Endothelial cell (in vitro differentiated cells): ENCODE measurements around the gene SLC5A10. TPM values are rescaled to one million over a fixed set of nuclear protein-coding genes. Genes with fewer than 3 reads are reported as not detected.

Experiments used
- DNase-seq: peaks from one replicate; pipeline ENCODE4 v3.0.0; 2021; ENCODE audit warnings: low spot score
- H3K27ac Mint-ChIP-seq: one replicate; pipeline ENCODE4 v1.8.0; 2021; ENCODE audit warnings: mixed read lengths, inconsistent platforms; ENCODE audit not compliant: unreplicated experiment
- H3K27me3 Mint-ChIP-seq: one replicate; pipeline ENCODE4 v1.8.0; 2021; ENCODE audit warnings: mild to moderate bottlenecking, moderate library complexity, mixed read lengths, inconsistent platforms; ENCODE audit not compliant: unreplicated experiment
- H3K36me3 Mint-ChIP-seq: one replicate; pipeline ENCODE4 v1.8.0; 2021; ENCODE audit warnings: mild to moderate bottlenecking, low read depth, mixed read lengths, inconsistent platforms; ENCODE audit not compliant: unreplicated experiment
- H3K4me1 Mint-ChIP-seq: one replicate; pipeline ENCODE4 v1.8.0; 2021; ENCODE audit warnings: mild to moderate bottlenecking, mixed read lengths, inconsistent platforms; ENCODE audit not compliant: unreplicated experiment
- H3K4me3 Mint-ChIP-seq: one replicate; pipeline ENCODE4 v1.8.0; 2021; ENCODE audit warnings: mild to moderate bottlenecking, mixed read lengths, inconsistent platforms; ENCODE audit not compliant: unreplicated experiment
- H3K9me3 Mint-ChIP-seq: one replicate; pipeline ENCODE4 v1.8.0; 2021; ENCODE audit warnings: mixed read lengths, inconsistent platforms; ENCODE audit not compliant: unreplicated experiment
- total RNA-seq: library from RNA; stranded (reverse); fragmentation: NEBNext Ultra II Directional; extraction: Animal tissue kit (Norgen Biotek cat#: 25700); gene quantifications from one replicate; pipeline ENCODE4 v1.2.1, GENCODE V29; 2021; ENCODE audit not compliant: unreplicated experiment
- TF ChIP-seq, protein P1 (sequence below): fragments of 200-600 bp; sonication (generic); IDR thresholded peaks from one replicate; pipeline ENCODE4 v1.5.0; 2021; ENCODE audit warnings: antibody characterized with exemption; ENCODE audit not compliant: unreplicated experiment

Gene SLC5A10
- total RNA-seq, 1 donor from 2014 or later: 0.08 TPM

DNA sequence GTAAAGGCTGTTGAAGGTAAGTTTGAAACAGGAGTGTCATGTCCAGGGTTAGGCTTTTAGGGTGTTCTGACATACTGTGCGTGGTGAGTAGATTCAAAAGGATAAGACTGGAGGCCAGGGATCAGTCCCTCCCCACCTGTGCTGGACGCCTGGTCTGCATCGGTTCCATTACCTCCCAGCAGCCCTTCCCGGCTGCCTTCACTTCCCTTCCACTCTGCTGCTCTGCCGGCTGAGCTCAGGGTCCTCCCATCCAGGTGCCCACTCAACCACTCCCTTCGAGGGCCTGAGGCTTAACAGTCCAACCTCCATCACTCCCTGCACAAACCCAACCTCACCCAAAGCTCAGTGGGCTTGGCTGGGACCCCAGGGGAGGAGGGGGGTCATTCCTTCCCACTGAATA, 4.1 kb upstream of the SLC5A10 start:
- H3K27ac Mint-ChIP-seq: no peak overlapping the region
- TF ChIP-seq, protein P1, sequence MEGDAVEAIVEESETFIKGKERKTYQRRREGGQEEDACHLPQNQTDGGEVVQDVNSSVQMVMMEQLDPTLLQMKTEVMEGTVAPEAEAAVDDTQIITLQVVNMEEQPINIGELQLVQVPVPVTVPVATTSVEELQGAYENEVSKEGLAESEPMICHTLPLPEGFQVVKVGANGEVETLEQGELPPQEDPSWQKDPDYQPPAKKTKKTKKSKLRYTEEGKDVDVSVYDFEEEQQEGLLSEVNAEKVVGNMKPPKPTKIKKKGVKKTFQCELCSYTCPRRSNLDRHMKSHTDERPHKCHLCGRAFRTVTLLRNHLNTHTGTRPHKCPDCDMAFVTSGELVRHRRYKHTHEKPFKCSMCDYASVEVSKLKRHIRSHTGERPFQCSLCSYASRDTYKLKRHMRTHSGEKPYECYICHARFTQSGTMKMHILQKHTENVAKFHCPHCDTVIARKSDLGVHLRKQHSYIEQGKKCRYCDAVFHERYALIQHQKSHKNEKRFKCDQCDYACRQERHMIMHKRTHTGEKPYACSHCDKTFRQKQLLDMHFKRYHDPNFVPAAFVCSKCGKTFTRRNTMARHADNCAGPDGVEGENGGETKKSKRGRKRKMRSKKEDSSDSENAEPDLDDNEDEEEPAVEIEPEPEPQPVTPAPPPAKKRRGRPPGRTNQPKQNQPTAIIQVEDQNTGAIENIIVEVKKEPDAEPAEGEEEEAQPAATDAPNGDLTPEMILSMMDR: no peak
- no peak for DNase-seq
- peaks cover 8% of the 10 kb centered on the region for H3K4me1 Mint-ChIP-seq
- H3K9me3 Mint-ChIP-seq: no peaks in the 10 kb centered on the region
- H3K27me3 Mint-ChIP-seq: peaks cover 7% of the 10 kb centered on the region
- no peak overlapping the region for H3K4me3 Mint-ChIP-seq
- no peaks in the 10 kb centered on the region for H3K36me3 Mint-ChIP-seq

DNA sequence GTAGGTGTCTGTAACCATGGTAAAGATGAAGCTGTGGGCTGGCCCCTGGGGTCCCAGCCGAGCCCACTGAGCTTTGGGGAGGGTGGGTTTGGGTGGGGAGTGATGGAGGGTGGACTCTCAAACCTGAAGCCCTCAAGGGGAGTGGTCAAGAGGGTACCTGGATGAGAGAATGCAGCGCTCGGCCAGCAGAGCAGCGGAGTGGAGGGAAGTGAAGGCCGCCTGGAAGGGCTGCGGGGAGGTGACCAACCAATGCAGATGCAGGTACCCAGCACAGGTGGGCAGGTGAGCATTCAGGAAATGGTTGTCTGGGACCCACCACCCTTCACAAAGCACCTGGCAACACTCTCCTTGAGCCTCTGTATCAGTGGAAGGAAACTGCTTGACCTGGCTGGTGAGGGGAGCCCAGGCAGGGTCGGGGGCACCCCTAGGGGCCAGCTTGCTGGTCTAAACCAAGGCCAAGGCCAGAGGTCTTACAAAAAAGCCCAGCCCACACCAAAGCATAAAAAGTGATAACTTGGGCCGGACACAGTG, 3.4 kb upstream of the SLC5A10 start:
- Mint-ChIP-seq H3K4me3 (no peak overlapping the region), H3K27me3 (peaks cover 7% of the 10 kb centered on the region), H3K4me1 (peaks cover 8% of the 10 kb centered on the region), H3K36me3 (no peaks in the 10 kb centered on the region), H3K9me3 (no peaks in the 10 kb centered on the region), H3K27ac (no peak overlapping the region)
- DNase-seq: no peak
- TF ChIP-seq, protein P1: no peak

DNA sequence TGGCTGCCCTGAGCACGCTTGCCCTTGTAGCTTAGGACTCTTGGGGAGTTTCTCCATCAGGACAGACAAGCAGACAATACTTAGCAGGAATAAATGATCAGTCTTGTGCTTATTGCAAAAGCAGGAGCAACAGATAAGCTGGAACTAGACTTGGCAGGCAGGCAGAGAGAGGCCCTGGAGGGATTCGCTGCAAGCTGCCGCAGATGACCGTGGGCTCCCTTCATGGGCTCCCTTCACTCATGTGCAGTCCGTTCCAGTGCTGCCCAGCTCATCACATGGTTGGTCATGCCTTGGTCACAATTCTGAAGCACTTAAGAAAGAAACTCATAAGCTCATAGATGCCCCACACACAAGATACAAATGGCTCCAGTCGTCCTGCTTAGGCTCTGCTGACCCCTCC, 2.4 kb upstream of the SLC5A10 start:
- Mint-ChIP-seq H3K4me1 (peaks cover 8% of the 10 kb centered on the region), H3K36me3 (no peaks in the 10 kb centered on the region), H3K27me3 (peaks cover 7% of the 10 kb centered on the region), H3K27ac (no peak overlapping the region), H3K9me3 (no peaks in the 10 kb centered on the region), H3K4me3 (no peak overlapping the region)
- TF ChIP-seq, protein P1: no peak
- no peak for DNase-seq

DNA sequence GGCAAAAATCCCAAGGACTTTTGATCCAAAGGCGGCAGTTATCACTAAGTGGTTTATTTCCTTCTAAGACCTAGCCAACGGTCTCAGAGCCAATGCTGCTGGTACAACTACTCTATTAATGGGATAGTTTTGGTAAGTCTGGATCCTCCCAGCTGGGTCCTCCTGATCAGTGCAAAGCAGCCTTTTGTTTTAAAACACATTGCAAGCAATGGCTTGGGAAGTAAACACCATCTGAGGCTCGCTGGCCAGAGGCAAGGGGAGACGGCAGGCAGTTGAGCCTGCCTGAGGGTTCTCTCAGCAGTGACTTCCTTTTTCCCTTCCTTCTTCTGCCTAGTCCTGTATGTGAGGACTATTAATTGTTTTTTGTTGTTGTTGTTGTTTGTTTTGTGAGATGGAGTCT, 1.6 kb upstream of the SLC5A10 start:
- peaks cover 7% of the 10 kb centered on the region for H3K27me3 Mint-ChIP-seq
- H3K9me3 Mint-ChIP-seq: no peaks in the 10 kb centered on the region
- H3K36me3 Mint-ChIP-seq: no peaks in the 10 kb centered on the region
- H3K27ac Mint-ChIP-seq: no peak overlapping the region
- no peak overlapping the region for H3K4me3 Mint-ChIP-seq
- no peak for DNase-seq
- H3K4me1 Mint-ChIP-seq: peaks cover 8% of the 10 kb centered on the region
- TF ChIP-seq, protein P1: no peak

DNA sequence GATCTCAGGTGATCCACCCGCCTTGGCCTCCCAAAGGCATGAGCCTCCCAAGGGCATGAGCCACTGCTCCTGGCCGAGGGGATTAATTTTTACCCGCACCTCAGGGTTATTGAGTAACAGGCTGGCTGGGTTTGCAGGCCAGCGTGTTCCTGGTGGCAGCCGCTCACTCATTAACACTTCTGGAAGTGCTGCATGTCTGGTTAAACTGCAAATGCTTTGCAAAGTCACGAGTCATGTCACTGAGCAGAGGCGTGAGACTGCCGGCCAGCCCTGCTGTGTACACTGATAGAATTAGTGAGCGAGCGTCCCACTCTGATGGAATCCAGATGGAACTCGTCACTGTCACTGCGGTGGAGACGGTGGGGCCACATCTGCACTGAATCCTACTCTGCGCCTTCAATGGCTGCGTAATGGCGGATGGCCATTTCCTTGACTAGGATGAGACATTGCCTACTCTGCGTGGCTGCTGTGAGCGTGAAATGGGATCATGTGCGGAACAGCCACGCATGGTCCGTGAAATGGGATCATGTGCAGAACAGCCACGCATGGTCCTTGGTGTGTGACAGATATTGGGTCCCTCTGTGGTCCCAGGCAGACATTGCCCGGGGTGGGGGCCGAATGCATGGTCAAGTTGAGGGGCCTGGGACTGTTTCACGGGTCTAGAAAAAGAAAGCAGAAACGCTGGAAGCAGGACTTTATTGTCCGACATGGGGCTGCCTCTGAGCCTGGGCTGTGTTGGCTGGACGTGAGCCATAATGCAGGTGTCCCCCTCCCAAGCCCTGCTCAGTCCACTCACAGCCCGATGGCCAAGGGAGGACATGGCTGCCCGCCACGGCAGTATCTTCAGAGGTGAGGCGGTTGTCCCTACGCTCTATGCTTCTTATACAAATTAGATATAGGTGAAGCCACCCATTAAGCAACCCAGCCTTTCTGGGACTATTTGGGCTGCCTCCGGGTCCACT, 740 bp upstream of the SLC5A10 start:
- Mint-ChIP-seq H3K9me3 (no peaks in the 10 kb centered on the region), H3K27ac (no peak overlapping the region), H3K4me1 (peaks cover 8% of the 10 kb centered on the region), H3K36me3 (no peaks in the 10 kb centered on the region), H3K27me3 (peaks cover 7% of the 10 kb centered on the region), H3K4me3 (no peak overlapping the region)
- TF ChIP-seq, protein P1: no peak
- no peak for DNase-seq
